ENCODE measurements around the gene PKD1L1.

DNA sequence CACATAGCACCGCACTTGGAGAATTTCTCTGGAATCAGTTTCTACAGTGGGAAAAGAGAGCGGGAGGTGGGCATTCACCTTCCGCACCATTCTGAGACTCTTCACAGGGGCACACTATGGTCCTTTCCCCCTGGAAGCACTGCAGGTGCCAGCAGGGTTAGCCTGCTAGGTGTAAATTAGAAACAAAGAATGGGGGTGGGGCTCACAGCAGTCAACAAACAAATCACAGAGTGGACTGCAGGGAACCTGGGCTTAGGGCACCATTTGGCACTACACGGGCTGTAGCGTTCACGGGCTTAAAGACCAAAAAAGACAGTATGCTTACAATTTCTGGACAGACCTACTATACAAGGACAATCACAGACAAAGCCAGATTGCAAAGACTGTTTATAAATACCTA is 8.0 kb upstream of the PKD1L1 start:
- no peak for TF ChIP-seq POLR2A (IDR thresholded peaks at IDR 0.05)
- TF ChIP-seq, protein P1, sequence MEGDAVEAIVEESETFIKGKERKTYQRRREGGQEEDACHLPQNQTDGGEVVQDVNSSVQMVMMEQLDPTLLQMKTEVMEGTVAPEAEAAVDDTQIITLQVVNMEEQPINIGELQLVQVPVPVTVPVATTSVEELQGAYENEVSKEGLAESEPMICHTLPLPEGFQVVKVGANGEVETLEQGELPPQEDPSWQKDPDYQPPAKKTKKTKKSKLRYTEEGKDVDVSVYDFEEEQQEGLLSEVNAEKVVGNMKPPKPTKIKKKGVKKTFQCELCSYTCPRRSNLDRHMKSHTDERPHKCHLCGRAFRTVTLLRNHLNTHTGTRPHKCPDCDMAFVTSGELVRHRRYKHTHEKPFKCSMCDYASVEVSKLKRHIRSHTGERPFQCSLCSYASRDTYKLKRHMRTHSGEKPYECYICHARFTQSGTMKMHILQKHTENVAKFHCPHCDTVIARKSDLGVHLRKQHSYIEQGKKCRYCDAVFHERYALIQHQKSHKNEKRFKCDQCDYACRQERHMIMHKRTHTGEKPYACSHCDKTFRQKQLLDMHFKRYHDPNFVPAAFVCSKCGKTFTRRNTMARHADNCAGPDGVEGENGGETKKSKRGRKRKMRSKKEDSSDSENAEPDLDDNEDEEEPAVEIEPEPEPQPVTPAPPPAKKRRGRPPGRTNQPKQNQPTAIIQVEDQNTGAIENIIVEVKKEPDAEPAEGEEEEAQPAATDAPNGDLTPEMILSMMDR (IDR thresholded peaks at IDR 0.05) = no peak
